ENCODE results near the gene TGFB2.
"Not testable (repeated sequence)": the region's sequence is repeated elsewhere in the genome, so short reads cannot be mapped to it uniquely, and the experiment has no call there.

The TGFB2 gene

GRCh38 chr1:218344814-218345672 lies at the start of gene TGFB2:
TGFB2 (plus strand) TSS chr1:218345336; CDS start chr1:218346702, 1,366 bp downstream.
- DNase-seq, result peak; percentile 37

GRCh38 chr1:218296162-218296561 lies 49.0 kb upstream of the TGFB2 start:
- no peak for DNase-seq

- DNase-seq, result no peak
Observed at GRCh38 chr1:218297461-218297860, 47.7 kb upstream of the TGFB2 start.

GRCh38 chr1:218297867-218298266 lies 47.3 kb upstream of the TGFB2 start:
- peak; percentile 30 for DNase-seq

- no peak for DNase-seq
Observed at GRCh38 chr1:218298398-218298797, 46.7 kb upstream of the TGFB2 start.

GRCh38 chr1:218299416-218299815 lies 45.7 kb upstream of the TGFB2 start:
- peak; percentile 70 for DNase-seq

DNA sequence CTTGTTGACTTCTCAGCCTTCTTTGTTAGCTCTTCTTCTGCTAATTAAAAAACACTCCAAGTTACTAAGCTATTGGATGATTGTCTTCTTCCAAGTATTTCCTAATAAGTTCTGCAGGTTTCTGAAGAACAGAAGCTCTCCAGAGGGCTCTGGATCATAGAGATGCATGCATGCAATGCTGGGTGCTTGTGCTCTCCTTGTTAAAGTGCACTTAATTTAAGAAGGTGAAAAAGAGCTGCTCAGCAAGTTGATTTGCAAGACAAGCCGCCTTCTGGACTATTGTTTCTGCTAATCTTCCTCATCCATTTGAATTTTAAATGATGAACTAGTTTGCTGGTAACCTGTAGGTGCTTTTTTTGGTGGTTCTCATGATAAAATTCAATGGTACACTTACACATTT lies 43.9 kb upstream of the TGFB2 start:
- no peak for DNase-seq

DNA sequence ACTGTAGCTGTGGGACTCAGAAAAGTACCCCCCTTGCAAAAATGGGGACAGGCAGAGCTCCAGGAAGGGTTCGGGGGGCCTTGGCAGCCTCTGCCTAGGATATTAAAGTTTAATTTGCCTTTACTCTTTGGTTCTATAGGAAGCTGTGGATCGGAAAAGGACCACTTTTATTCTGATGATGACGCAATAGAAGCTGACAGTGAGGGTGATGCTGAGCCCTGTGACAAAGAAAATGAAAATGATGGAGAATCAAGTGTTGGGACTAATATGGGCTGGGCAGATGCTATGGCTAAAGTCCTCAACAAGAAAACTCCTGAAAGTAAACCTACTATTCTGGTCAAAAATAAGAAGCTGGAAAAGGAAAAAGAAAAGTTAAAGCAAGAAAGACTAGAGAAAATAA lies 43.0 kb upstream of the TGFB2 start:
- DNase-seq, result no peak

DNA sequence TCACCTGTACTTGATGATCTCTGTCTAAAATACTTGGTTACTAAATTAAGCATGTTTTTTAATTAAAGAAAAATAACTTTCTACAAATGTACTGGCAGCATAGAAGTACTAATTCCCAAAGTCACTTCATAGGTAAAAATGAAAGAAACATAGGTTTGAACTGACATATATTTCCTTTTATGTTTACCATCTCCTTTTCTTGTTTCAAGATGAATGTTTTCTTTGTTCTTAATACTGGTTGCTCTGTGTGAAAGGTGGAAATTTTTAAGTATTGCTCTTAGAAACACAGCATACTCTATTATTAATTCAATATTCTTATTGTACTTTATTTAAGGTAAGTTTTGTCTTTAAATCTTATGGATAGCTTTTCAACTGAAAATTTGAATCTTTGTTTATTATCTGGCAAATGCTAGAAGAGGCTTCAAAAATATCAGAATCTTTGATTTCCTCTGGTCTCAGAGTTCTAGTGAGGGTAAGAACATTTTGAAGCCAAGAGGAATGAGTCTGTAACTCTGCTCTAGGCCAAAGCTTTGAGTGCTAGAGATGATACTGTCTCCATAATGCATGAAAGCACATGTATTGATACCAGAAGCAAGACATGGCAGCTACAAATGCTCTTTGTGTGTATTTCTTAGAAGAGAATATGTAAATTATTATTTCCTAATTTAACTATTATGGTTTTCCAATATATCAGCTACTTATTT lies 41.8 kb upstream of the TGFB2 start:
- no peak for DNase-seq

- DNase-seq, result peak; percentile 21
Observed at GRCh38 chr1:218304281-218305039, 40.7 kb upstream of the TGFB2 start.

- DNase-seq, result no peak
Observed at GRCh38 chr1:218305472-218306064, 39.6 kb upstream of the TGFB2 start.

DNA sequence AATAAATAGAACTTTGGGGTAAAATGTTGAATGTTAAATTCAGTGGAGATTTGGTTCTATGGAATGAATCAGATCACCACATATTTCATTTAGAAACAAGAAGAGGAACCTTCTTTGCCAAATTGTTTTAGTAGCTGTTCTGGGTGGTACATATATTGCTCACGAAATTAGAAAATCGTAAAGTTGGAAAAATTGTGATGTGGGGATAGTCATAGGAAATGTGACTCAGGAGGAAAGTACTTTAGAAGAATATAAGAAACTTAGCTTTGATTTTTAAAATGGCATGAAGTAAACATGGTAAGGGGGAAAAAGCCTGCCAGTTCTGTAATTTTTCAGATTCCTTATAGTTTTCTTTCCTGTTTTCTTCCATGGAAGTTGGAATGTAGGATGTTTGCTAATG lies 32.6 kb upstream of the TGFB2 start:
- peak; percentile 43 for DNase-seq

DNA sequence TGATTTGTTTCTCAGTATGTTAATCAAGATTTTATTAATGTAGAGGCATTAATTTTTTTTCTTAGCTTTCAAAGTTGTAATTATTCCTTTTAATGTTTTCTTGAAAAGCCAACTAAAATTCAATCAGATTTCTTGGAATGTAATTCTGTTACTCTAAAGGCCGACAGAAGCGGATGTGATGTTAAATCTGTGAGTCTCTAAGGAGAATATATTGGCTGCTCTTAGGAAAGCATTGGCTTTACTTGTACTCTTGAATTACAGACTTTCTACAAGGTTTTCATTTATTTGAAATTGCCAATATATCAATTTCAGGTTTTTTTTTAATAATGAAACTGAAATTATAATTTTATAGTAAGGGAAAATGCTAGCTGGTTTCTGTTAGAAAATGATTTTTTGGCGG lies 30.8 kb upstream of the TGFB2 start:
- DNase-seq, result no peak

GRCh38 chr1:218315638-218316037 lies 29.5 kb upstream of the TGFB2 start:
- no peak for DNase-seq

DNA sequence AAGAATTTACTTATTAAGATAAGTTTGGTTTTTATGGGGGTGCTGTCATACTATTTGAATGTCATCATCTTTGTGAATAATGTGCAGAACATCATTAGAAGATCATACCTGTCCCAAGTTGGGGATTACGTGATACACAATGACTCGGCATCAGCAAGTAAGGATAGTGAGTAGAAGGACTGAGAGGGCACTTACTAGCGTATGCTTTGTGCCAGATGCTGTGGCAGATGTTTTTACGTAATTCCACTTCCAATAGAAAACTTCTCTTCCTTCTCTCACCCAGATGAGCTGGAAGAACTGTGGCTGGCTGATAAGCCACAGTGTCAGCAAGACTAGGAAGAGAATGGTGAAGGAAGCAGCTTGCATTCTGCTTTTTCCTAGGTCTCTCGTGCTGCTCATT lies 28.1 kb upstream of the TGFB2 start:
- no peak for DNase-seq

DNA sequence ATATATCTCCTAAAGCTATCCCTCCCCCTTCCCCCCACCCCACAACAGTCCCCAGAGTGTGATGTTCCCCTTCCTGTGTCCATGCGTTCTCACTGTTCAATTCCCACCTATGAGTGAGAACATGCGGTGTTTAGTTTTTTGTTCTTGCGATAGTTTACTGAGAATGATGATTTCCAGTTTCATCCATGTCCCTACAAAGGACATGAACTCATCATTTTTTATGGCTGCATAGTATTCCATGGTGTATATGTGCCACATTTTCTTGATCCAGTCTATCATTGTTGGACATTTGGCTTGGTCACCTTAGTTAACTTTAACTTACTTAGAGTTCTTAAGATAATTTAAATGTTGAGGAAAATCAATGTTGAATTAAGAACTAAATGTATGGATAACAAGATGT lies 25.0 kb upstream of the TGFB2 start:
- not testable (repeated sequence) for DNase-seq

GRCh38 chr1:218322762-218323161 lies 22.4 kb upstream of the TGFB2 start:
- DNase-seq, result no peak

DNA sequence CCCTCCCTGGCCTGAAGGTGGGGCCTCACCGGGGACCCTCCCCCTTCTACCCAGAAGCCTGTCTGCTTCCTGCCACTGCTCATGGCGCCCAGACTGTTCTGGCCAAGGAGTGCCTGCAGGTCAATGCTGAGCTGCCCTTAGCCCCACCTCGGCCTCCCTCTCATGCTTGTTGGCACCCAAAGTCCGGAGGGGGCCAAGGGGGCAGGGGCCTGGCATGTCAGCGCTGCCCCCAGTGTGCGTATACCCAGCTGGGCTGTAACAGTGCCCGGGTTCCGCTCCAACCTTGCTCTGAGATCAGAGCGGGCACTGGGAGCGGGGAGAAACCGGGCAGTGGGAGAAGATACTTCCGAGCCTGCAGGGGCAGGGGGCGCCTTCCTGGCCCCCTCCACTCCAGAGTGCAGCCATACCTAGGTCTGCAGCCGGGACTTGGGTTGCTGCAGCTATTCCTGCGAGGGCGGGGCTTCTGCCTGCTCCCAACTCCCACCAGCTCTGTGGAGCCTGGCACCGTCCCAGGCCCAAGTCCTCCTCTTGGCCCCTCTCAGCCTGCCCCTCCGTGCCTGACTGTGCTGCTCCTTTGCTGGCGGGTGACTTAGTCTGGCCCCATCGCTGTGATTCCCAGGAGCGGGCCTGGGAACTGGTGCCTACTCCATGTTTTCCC lies 21.4 kb upstream of the TGFB2 start:
- no peak for DNase-seq

- DNase-seq, result no peak
Observed at GRCh38 chr1:218324226-218324580, 20.9 kb upstream of the TGFB2 start.

DNA sequence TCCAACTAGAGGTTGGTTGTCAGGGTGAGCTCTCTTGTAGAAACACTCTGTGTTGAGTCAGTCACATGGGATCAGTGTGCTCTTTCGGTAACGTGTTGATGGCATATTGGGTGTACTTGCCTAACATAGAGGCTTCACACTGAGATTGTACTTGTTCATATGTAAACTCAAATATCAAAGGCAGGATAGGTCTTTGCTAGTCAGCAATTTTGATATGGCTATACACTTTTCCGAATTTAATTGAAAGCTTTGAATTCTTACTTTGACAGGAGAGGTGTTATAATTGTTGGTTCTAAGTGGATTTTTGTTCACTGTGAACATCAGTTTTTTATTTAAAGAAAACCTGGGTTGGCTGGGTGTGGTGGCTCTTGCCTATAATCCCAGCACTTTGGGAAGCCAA lies 16.4 kb upstream of the TGFB2 start:
- DNase-seq, result no peak

DNA sequence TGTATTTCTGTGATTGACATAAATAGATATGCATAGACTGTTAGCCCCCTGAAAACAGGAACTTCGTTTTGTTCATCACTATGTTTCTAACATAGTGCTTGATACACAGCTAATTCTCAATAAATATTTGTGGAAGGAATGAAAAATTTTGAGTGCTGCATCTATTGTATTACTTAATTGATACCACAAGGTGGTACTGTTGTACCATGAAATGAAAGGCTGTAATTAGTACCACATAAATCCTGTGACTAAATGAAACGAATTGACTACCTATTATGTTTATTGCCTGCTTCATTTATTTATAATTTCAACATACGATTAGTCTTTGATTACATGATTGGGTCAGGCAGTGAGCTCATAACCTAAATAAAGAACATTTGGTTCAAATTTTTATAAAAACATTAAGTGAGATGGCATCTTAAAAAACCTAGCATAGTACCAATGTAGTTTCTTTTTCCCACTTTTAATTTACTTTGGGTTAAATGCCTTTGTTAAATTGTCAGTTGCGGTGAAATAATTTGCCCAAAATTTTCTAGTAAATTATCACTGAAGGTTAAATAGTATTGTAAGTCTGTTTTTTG lies 15.0 kb upstream of the TGFB2 start:
- DNase-seq, result peak; percentile 48

DNA sequence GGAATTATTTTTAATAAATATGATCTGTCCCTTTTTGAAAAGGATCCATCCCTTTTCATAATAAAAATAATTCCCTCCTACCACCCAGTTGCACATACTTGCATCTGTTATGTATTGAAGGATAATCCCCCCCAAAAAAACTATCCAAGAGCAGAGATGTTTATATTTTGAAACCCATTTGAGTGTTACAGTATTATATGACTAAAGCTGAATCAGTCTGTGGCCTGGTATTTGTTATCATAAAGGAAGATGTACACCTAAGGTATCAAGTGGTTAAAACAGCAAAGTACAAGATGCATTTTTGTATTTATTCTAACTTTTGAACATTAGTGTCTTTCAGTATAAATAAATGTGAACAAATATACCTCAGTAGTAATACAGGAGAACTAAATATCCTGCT lies 12.7 kb upstream of the TGFB2 start:
- peak; percentile 71 for DNase-seq

Data from HCEC 1CT (cell line).